Measurements from ENCODE around the gene FAM120B.

FAM120B gene

DNA sequence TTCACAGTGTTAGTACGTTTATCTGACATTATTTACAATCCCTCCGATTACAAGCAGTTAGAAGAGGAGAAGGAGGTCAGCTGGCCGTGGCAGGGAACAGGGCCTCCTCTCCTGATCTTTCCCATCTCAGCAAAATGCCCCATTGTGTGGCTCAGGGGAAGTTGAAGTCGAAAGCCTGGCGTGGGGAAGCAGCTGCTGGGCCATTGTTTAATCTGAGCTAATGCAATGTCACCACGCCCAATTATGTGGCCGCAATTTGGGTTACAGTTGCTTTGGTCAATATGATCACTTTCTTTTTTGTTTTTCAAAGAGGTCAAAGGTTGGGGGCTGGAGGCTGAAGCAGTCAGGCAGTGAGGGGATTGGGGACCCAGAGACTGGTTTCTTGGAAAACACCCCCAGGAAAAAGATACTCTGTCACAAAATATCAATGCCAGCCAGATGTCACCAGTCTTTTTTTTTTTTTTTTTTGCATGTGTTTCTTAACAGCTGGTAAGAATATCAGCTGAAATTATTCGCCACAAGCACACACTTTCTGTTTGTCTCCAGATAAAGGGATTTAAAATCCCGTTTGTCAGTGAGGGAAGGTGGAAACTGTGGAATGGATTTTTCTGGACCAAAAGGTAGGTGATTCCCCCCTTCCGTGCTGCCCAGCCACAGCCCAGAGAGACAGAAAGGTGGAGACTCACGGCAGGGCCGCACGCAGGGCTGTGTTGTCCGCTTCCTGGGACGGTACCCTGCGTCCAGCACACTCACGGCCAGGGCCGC lies 40.3 kb upstream of the FAM120B start:
- TF ChIP-seq POLR2A (IDR thresholded peaks at IDR 0.05; ENCODE audit: low read depth, low read length) (no peak), POLR2AphosphoS5 (IDR thresholded peaks at IDR 0.05; ENCODE audit: low read depth, low read length) (no peak), TAF1 (IDR thresholded peaks at IDR 0.05; ENCODE audit: borderline replicate concordance, low read depth, low read length) (no peak)
- DNase-seq (ENCODE audit: insufficient read length) (no peak), FAIRE-seq (no peak)

GRCh38 chr6:170267688-170268087 lies 38.9 kb upstream of the FAM120B start:
- TF ChIP-seq POLR2AphosphoS5 (IDR thresholded peaks at IDR 0.05; ENCODE audit: low read depth, low read length): no peak
- no peak for TF ChIP-seq TAF1 (IDR thresholded peaks at IDR 0.05; ENCODE audit: borderline replicate concordance, low read depth, low read length)
- no peak for TF ChIP-seq POLR2A (IDR thresholded peaks at IDR 0.05; ENCODE audit: low read depth, low read length)
- FAIRE-seq: no peak
- no peak for DNase-seq (ENCODE audit: insufficient read length)

- FAIRE-seq (no peak), DNase-seq (ENCODE audit: insufficient read length) (no peak)
- TF ChIP-seq TAF1 (IDR thresholded peaks at IDR 0.05; ENCODE audit: borderline replicate concordance, low read depth, low read length): no peak
- TF ChIP-seq POLR2AphosphoS5 (IDR thresholded peaks at IDR 0.05; ENCODE audit: low read depth, low read length): no peak
- no peak for TF ChIP-seq POLR2A (IDR thresholded peaks at IDR 0.05; ENCODE audit: low read depth, low read length)
Measured at GRCh38 chr6:170268216-170269129, 38.1 kb upstream of the FAM120B start.

DNA sequence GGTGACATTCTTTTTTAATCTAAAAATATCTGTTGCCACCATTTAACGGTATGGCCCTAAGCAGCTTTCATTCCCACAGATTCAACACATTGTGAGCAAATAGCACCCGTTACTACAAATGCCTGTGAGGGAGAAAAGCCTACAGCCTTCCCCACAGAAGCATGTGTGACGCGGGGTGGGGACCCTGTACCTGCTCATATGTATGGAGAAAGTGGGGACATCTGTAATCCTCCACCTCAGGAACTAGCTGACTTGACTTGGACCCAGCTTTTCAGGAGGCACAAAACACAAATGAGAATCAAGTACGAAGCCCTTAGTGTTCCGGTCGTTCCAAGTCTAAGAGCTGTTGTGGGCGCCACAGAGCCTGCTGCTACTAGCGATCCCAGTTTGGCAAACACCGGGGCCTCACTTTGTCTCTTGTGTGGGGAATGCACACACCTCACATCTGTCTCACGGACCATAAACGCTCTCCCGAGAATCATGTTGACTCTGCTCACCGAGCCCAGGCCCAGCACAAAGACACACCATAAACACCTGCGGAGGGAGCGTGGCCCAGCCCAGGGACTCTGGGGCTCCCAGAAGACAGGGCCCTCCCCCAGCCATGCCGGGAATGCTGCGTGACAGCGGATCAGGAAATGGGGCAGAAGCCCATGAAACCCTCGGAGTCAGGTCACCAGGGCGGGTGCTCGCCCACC lies 37.3 kb upstream of the FAM120B start:
- FAIRE-seq (no peak), DNase-seq (ENCODE audit: insufficient read length) (no peak)
- no peak for TF ChIP-seq POLR2AphosphoS5 (IDR thresholded peaks at IDR 0.05; ENCODE audit: low read depth, low read length)
- TF ChIP-seq POLR2A (IDR thresholded peaks at IDR 0.05; ENCODE audit: low read depth, low read length): no peak
- TF ChIP-seq TAF1 (IDR thresholded peaks at IDR 0.05; ENCODE audit: borderline replicate concordance, low read depth, low read length): no peak

DNA sequence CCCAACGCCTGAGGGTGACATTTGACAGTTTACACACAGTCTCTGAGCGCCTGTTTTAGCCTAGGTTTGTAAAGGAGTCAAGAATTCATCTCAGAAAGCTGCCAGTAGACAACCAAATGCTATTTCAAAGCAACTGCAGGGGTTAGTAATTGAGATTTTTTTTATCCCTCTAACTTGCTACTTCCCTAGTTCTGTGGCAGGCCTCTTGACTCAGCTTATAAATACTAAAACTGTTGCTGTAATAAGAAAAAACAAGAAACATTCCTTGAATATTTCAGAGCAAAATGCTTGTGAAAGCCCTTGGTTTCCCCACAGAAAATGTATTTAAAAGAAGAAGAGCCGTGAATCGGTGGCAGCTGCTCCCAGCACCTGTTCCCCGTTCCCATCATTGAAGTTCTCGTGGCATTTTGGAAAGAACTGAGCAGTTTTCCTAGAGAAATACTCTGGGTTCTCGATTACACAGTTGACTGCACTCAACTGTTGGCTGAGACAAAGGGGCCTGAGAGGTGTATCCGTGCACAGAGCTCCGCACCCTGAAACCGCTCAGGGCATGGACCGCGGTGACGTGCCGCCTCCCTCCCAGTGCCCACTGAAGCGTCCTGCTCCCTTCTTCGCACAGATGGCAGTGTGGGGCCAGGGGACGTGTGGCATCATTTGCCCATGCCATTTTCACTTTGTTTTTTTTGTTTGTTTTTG lies 36.6 kb upstream of the FAM120B start:
- no peak for TF ChIP-seq POLR2AphosphoS5 (IDR thresholded peaks at IDR 0.05; ENCODE audit: low read depth, low read length)
- TF ChIP-seq POLR2A (IDR thresholded peaks at IDR 0.05; ENCODE audit: low read depth, low read length): no peak
- no peak for TF ChIP-seq TAF1 (IDR thresholded peaks at IDR 0.05; ENCODE audit: borderline replicate concordance, low read depth, low read length)
- no peak for DNase-seq (ENCODE audit: insufficient read length)
- FAIRE-seq: no peak

- TF ChIP-seq POLR2AphosphoS5 (IDR thresholded peaks at IDR 0.05; ENCODE audit: low read depth, low read length) (no peak), POLR2A (IDR thresholded peaks at IDR 0.05; ENCODE audit: low read depth, low read length) (no peak), TAF1 (IDR thresholded peaks at IDR 0.05; ENCODE audit: borderline replicate concordance, low read depth, low read length) (no peak)
Measured at GRCh38 chr6:170270984-170271593, 35.5 kb upstream of the FAM120B start.

GRCh38 chr6:170271771-170272314 lies 34.7 kb upstream of the FAM120B start:
- TF ChIP-seq POLR2AphosphoS5 (IDR thresholded peaks at IDR 0.05; ENCODE audit: low read depth, low read length) (no peak), POLR2A (IDR thresholded peaks at IDR 0.05; ENCODE audit: low read depth, low read length) (no peak), TAF1 (IDR thresholded peaks at IDR 0.05; ENCODE audit: borderline replicate concordance, low read depth, low read length) (no peak)
- FAIRE-seq (peak; percentile 64), DNase-seq (ENCODE audit: insufficient read length) (peak; percentile 87)

More at GRCh38 chr6:170270984-170271593, 35.5 kb upstream of the FAM120B start:
- DNase-seq (ENCODE audit: insufficient read length) (no peak), FAIRE-seq (no peak)

- no peak for FAIRE-seq
- no peak for DNase-seq (ENCODE audit: insufficient read length)
- TF ChIP-seq POLR2A (IDR thresholded peaks at IDR 0.05; ENCODE audit: low read depth, low read length) (no peak), POLR2AphosphoS5 (IDR thresholded peaks at IDR 0.05; ENCODE audit: low read depth, low read length) (no peak), TAF1 (IDR thresholded peaks at IDR 0.05; ENCODE audit: borderline replicate concordance, low read depth, low read length) (no peak)
Measured at GRCh38 chr6:170272341-170273065, 34.1 kb upstream of the FAM120B start.

- no peak for DNase-seq (ENCODE audit: insufficient read length)
- no peak for TF ChIP-seq POLR2A (IDR thresholded peaks at IDR 0.05; ENCODE audit: low read depth, low read length)
- no peak for TF ChIP-seq TAF1 (IDR thresholded peaks at IDR 0.05; ENCODE audit: borderline replicate concordance, low read depth, low read length)
- no peak for TF ChIP-seq POLR2AphosphoS5 (IDR thresholded peaks at IDR 0.05; ENCODE audit: low read depth, low read length)
- no peak for FAIRE-seq
Measured at GRCh38 chr6:170273191-170273590, 33.4 kb upstream of the FAM120B start.

Measured in GM12892 (cell line).